IPS-NIHi11 (cell line): Measurements from ENCODE around the gene TUBGCP3.

Experiments
- DNase-seq: peaks from one replicate; pipeline ENCODE4 v3.0.0; 2012; ENCODE audit warnings: mixed read lengths, low spot score

The TUBGCP3 gene

GRCh38 chr13:112441779-112442310 lies 146.1 kb downstream of the TUBGCP3 start:
- no peak for DNase-seq

- DNase-seq = no peak
Observed at GRCh38 chr13:112441226-112441625, 146.7 kb downstream of the TUBGCP3 start.

- no peak for DNase-seq
Observed at GRCh38 chr13:112438515-112438914, 149.4 kb downstream of the TUBGCP3 start.

GRCh38 chr13:112438094-112438493 lies 149.9 kb downstream of the TUBGCP3 start:
- DNase-seq = no peak

- no peak for DNase-seq
Observed at GRCh38 chr13:112435973-112436372, 152.0 kb downstream of the TUBGCP3 start.
